Activated naive CD4-positive, alpha-beta T cell treated with anti-CD3 and anti-CD28 coated beads for 36 hours (primary cell): Measurements from ENCODE around the gene PRMT5. TPM values are rescaled to one million over a fixed set of nuclear protein-coding genes. Genes with fewer than 3 reads are reported as not detected.
A peak's percentile ranks its signal among the peaks of the same experiment; 100 is the strongest.
"Not testable (repeated sequence)": the region's sequence is repeated elsewhere in the genome, so short reads cannot be mapped to it uniquely, and the experiment has no call there.

Source experiments
- CTCF ChIA-PET: fragments of 350-600 bp; sonication (Branson Sonifier 250); formaldehyde crosslinking; loops from one replicate; lab custom pipeline; 2021; ENCODE audit warnings: antibody characterized with exemption; lab: Charles Lee
- DNase-seq: peaks from one replicate; pipeline ENCODE4 v3.0.0-alpha.2; 2020
- H3K27ac Mint-ChIP-seq: one replicate; pipeline ENCODE4 v1.8.0; 2021; ENCODE audit warnings: mild to moderate bottlenecking, mixed read lengths
- H3K27me3 Mint-ChIP-seq: one replicate; pipeline ENCODE4 v1.8.0; 2021; ENCODE audit warnings: low read depth, mixed read lengths
- H3K36me3 Mint-ChIP-seq: one replicate; pipeline ENCODE4 v1.8.0; 2021; ENCODE audit warnings: low read depth, mixed read lengths
- H3K4me1 Mint-ChIP-seq: one replicate; pipeline ENCODE4 v1.8.0; 2021; ENCODE audit warnings: low read depth, mixed read lengths
- H3K4me3 Mint-ChIP-seq: one replicate; pipeline ENCODE4 v1.8.0; 2021; ENCODE audit warnings: mild to moderate bottlenecking, moderate library complexity, mixed read lengths
- H3K9me3 Mint-ChIP-seq: one replicate; pipeline ENCODE4 v1.8.0; 2021; ENCODE audit warnings: mixed read lengths
- intact Hi-C: fragments of 100-400 bp; cut with micrococcal nuclease; formaldehyde crosslinking; loops from one replicate; pipeline ENCODE4 v1.15.1; 2023
- total RNA-seq, 2 experiments: library from RNA; stranded (reverse); gene quantifications; one replicate each; pipeline ENCODE4 v1.2.3, GENCODE V29; 2021

Gene PRMT5
- total RNA-seq, 2 experiments from 2014 or later: 81.0 to 92.8 TPM

GRCh38 chr14:22965916-22966782, 37.0 kb upstream of the PRMT5 start:
- H3K27me3 Mint-ChIP-seq, DNase-seq, intact Hi-C loops, H3K36me3 Mint-ChIP-seq, H3K27ac Mint-ChIP-seq, H3K4me1 Mint-ChIP-seq, H3K9me3 Mint-ChIP-seq, H3K4me3 Mint-ChIP-seq: not testable (repeated sequence)
- CTCF ChIA-PET: interaction anchor here (0.6 to 1.0 kb wide), 3 partner anchors 13 to 93 kb away, joined by 3 to 5 read pairs (median 4); no protein-coding TSS in a partner anchor

- intact Hi-C loops: no loop called here
- Mint-ChIP-seq H3K36me3 (no peaks in the 10 kb centered on the region), H3K27ac (no peak overlapping the region), H3K9me3 (no peaks in the 10 kb centered on the region), H3K27me3 (no peaks in the 10 kb centered on the region), H3K4me1 (peaks cover 5% of the 10 kb centered on the region), H3K4me3 (no peak overlapping the region)
- no peak for DNase-seq
- CTCF ChIA-PET: interaction anchor here (1.3 to 4.7 kb wide), 8 partner anchors 11 to 107 kb away, joined by 3 to 34 read pairs (median 6); no protein-coding TSS in a partner anchor
Measured at GRCh38 chr14:22962061-22962676, 33.0 kb upstream of the PRMT5 start.

- H3K9me3 Mint-ChIP-seq: no peaks in the 10 kb centered on the region
- intact Hi-C loops: loop anchor here (2.0 kb wide), 2 partner anchors 51 to 365 kb away; partner anchors contain the start of gene PABPN1
- peak overlapping the region; percentile 84 for H3K27ac Mint-ChIP-seq
- H3K27me3 Mint-ChIP-seq: no peaks in the 10 kb centered on the region
- H3K4me1 Mint-ChIP-seq: peaks cover 22% of the 10 kb centered on the region
- no peak for DNase-seq
- peak overlapping the region; percentile 89 for H3K4me3 Mint-ChIP-seq
- peaks cover 19% of the 10 kb centered on the region for H3K36me3 Mint-ChIP-seq
- CTCF ChIA-PET: interaction anchor here (0.6 to 5.2 kb wide), 17 partner anchors 9 to 1459 kb away, joined by 3 to 38 read pairs (median 5); partner anchors contain the start of genes AJUBA, CDH24 and PRMT5
Measured at GRCh38 chr14:22955702-22956569, 26.8 kb upstream of the PRMT5 start.

DNA sequence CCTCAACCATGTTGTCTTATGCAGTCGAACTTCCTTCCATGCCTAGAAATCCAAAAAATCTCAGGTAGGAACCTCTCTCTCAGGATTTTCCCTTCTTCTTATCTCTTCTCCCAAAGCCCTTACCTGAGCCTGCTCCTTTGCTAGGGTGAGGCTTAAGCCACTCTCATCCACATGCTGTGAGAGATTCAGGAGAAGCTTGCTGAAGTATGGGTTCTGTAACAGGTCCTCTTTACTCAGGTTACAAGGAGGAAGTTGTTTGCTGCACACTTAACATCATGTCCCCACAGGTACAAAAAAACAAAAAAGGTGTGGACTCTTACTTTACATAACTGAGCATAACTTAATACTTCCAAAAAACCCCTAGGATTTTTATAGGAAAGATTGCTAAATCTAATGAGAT, 23.2 kb upstream of the PRMT5 start:
- Mint-ChIP-seq H3K4me1 (peaks cover 17% of the 10 kb centered on the region), H3K36me3 (peaks cover 28% of the 10 kb centered on the region), H3K27me3 (no peaks in the 10 kb centered on the region), H3K4me3 (no peak overlapping the region), H3K9me3 (no peaks in the 10 kb centered on the region), H3K27ac (no peak overlapping the region)
- CTCF ChIA-PET: interaction anchor here (0.7 to 1.8 kb wide), 5 partner anchors 11 to 79 kb away, joined by 3 to 5 read pairs (median 3); no protein-coding TSS in a partner anchor
- no peak for DNase-seq
- intact Hi-C loops: no loop called here

DNA sequence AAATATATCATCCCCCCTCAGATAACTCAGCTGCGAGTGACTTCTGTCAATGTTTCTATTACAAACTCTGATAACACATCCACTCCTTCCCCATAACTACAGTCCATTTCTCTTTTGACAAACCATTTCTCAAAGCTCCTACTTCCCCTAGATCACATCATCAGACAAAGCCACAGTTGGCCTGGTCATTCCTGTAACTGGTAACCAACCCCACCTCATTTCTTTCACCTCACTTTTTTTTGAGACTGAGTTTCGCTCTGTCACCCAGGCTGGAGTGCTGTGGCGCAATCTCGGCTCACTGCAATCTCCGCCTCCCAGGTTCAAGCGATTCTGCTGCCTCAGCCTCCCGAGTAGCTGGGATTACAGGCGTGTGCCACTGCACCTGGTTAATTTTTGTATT, 22.6 kb upstream of the PRMT5 start:
- H3K27me3 Mint-ChIP-seq, H3K27ac Mint-ChIP-seq, intact Hi-C loops, H3K9me3 Mint-ChIP-seq, DNase-seq, H3K4me3 Mint-ChIP-seq: not testable (repeated sequence)
- CTCF ChIA-PET: interaction anchor here (0.5 to 1.8 kb wide), 7 partner anchors 15 to 82 kb away, joined by 3 to 5 read pairs (median 3); partner anchors contain the start of gene AJUBA
- Mint-ChIP-seq H3K4me1 (peaks cover 17% of the 10 kb centered on the region), H3K36me3 (peaks cover 32% of the 10 kb centered on the region)

- Mint-ChIP-seq H3K9me3 (no peaks in the 10 kb centered on the region), H3K36me3 (peaks cover 28% of the 10 kb centered on the region), H3K27me3 (no peaks in the 10 kb centered on the region), H3K4me1 (no peaks in the 10 kb centered on the region), H3K4me3 (no peak overlapping the region), H3K27ac (no peak overlapping the region)
- intact Hi-C loops: no loop called here
- no peak for DNase-seq
- CTCF ChIA-PET: interaction anchor here (0.7 to 1.9 kb wide), 5 partner anchors 11 to 41 kb away, joined by 3 to 9 read pairs (median 3); partner anchors contain the start of genes HAUS4 and PRMT5
Measured at GRCh38 chr14:22945642-22946041, 16.5 kb upstream of the PRMT5 start.

- DNase-seq: no peak
- Mint-ChIP-seq H3K9me3 (no peaks in the 10 kb centered on the region), H3K27me3 (no peaks in the 10 kb centered on the region), H3K36me3 (peaks cover 15% of the 10 kb centered on the region), H3K4me1 (no peaks in the 10 kb centered on the region), H3K27ac (no peak overlapping the region), H3K4me3 (no peak overlapping the region)
- intact Hi-C loops: no loop called here
- CTCF ChIA-PET: interaction anchor here (0.6 to 3.2 kb wide), 4 partner anchors 10 to 191 kb away, joined by 3 to 17 read pairs (median 9); partner anchors contain the start of genes HAUS4 and PRMT5
Measured at GRCh38 chr14:22939684-22940083, 10.5 kb upstream of the PRMT5 start.

DNA sequence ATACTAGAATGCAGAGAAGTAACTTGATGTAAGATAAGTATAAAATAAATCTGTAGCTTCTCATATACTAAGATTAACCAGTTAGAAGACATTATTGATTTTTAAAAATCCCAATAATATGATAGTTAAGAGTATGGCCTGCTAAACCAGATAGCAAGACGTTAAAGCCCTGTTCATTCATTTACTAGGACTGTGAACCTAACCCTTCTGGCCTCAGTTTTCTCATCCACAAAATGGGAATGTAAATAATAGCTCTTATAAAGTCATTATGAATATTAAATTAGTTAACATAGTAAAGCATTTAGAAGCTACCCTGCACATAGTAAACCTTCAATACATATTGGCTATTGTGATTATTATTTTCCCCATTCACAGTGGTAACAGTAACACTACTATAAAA, 6.0 kb upstream of the PRMT5 start:
- CTCF ChIA-PET: interaction anchor here (0.6 to 2.7 kb wide), 6 partner anchors 47 to 277 kb away, joined by 3 to 13 read pairs (median 4); partner anchors contain the start of gene AJUBA
- Mint-ChIP-seq H3K36me3 (peaks cover 9% of the 10 kb centered on the region), H3K27ac (no peak overlapping the region), H3K4me1 (peaks cover 10% of the 10 kb centered on the region), H3K27me3 (no peaks in the 10 kb centered on the region), H3K4me3 (no peak overlapping the region), H3K9me3 (no peaks in the 10 kb centered on the region)
- DNase-seq: no peak
- intact Hi-C loops: no loop called here

- intact Hi-C loops: no loop called here
- H3K27me3 Mint-ChIP-seq: no peaks in the 10 kb centered on the region
- H3K27ac Mint-ChIP-seq: no peak overlapping the region
- no peak for DNase-seq
- CTCF ChIA-PET: interaction anchor here (4.1 to 4.8 kb wide), 2 partner anchors 24 to 51 kb away, joined by 27 to 38 read pairs; partner anchors contain the start of genes AJUBA and HAUS4
- H3K4me1 Mint-ChIP-seq: peaks cover 21% of the 10 kb centered on the region
- H3K4me3 Mint-ChIP-seq: no peak overlapping the region
- H3K9me3 Mint-ChIP-seq: no peaks in the 10 kb centered on the region
- H3K36me3 Mint-ChIP-seq: peaks cover 12% of the 10 kb centered on the region
Measured at GRCh38 chr14:22932146-22932545, 3.0 kb upstream of the PRMT5 start.

- Mint-ChIP-seq H3K9me3 (no peaks in the 10 kb centered on the region), H3K4me1 (peaks cover 34% of the 10 kb centered on the region), H3K4me3 (no peak overlapping the region), H3K27ac (no peak overlapping the region), H3K36me3 (peaks cover 28% of the 10 kb centered on the region), H3K27me3 (no peaks in the 10 kb centered on the region)
- intact Hi-C loops: loop anchor here (1.0 to 2.0 kb wide), 14 partner anchors 11 to 371 kb away; partner anchors contain the start of genes ACIN1, C14orf119, DAD1 and HAUS4
- no peak for DNase-seq
- CTCF ChIA-PET: interaction anchor here (0.5 to 4.8 kb wide), 33 partner anchors 10 to 1594 kb away, joined by 3 to 40 read pairs (median 5); partner anchors contain the start of genes AJUBA, CDH24, HAUS4 and LRP10
Measured at GRCh38 chr14:22929961-22930364, 787 bp upstream of the PRMT5 start.
